Keratinocyte (primary cell): ENCODE measurements around the gene IKZF1. TPM values are rescaled to one million over a fixed set of nuclear protein-coding genes. Genes with fewer than 3 reads are reported as not detected.

Experiments used
- DNase-seq: peaks from one replicate; pipeline ENCODE4 v3.0.0-alpha.2; 2011; ENCODE audit warnings: low read depth, missing footprints, low spot score
- FAIRE-seq: peaks from 2 replicates; lab custom pipeline; 2011; peaks lifted over from hg19 to GRCh38; lab: Jason Lieb, UNC
- H2AFZ ChIP-seq: 2 replicates; pipeline ENCODE4 v1.6.0; 2012; ENCODE audit warnings: low read length, control low read depth, inconsistent platforms; ENCODE audit not compliant: control insufficient read depth
- H3K27ac ChIP-seq: 2 replicates; pipeline ENCODE4 v1.5.1; 2011; ENCODE audit warnings: low read length; ENCODE audit not compliant: control insufficient read depth, insufficient read depth
- H3K27me3 ChIP-seq: 3 replicates; pipeline ENCODE4 v1.6.0; 2011; ENCODE audit warnings: low read length; ENCODE audit not compliant: control insufficient read depth, insufficient read depth; ENCODE audit errors: extremely low read depth
- H3K36me3 ChIP-seq, 2 experiments: 2 replicates in 1 of 2; 3 replicates in 1 of 2; pipeline ENCODE4 v1.5.1; 2011; ENCODE audit warnings: low read length in 2 of 2, mild to moderate bottlenecking in 1 of 2; ENCODE audit not compliant: control insufficient read depth in 2 of 2, insufficient read depth in 2 of 2; ENCODE audit errors: extremely low read depth in 1 of 2
- H3K4me1 ChIP-seq: 3 replicates; pipeline ENCODE4 v1.5.1; 2011; ENCODE audit warnings: low read length; ENCODE audit not compliant: control insufficient read depth, insufficient read depth; ENCODE audit errors: extremely low read depth
- H3K4me2 ChIP-seq: 3 replicates; pipeline ENCODE4 v1.6.0; 2011; ENCODE audit warnings: low read depth, low read length; ENCODE audit not compliant: control insufficient read depth, insufficient read depth; ENCODE audit errors: extremely low read depth
- H3K4me3 ChIP-seq, 3 experiments: fragments of 200-600 bp in 1 of 3; sonication (generic) in 1 of 3; 2 replicates in 2 of 3; 3 replicates in 1 of 3; pipeline ENCODE4 v1.5.1; 2011 to 2016; ENCODE audit warnings: low read length in 3 of 3, mild to moderate bottlenecking in 3 of 3, control low read depth in 2 of 3, inconsistent platforms in 1 of 3, low read depth in 1 of 3, mixed read lengths in 1 of 3, mixed run types in 1 of 3, moderate library complexity in 1 of 3; ENCODE audit not compliant: control insufficient read depth in 2 of 3, insufficient read depth in 2 of 3; ENCODE audit errors: extremely low read depth in 1 of 3
- H3K79me2 ChIP-seq: 2 replicates; pipeline ENCODE4 v1.6.0; 2012; ENCODE audit warnings: low read length; ENCODE audit not compliant: control insufficient read depth, insufficient read depth
- H3K9ac ChIP-seq: 3 replicates; pipeline ENCODE4 v1.6.0; 2011; ENCODE audit warnings: low read length; ENCODE audit not compliant: control insufficient read depth, insufficient read depth; ENCODE audit errors: extremely low read depth
- H3K9me1 ChIP-seq: 3 replicates; pipeline ENCODE4 v1.6.0; 2011; ENCODE audit warnings: low read length; ENCODE audit not compliant: control insufficient read depth, insufficient read depth; ENCODE audit errors: extremely low read depth
- H3K9me3 ChIP-seq: 2 replicates; pipeline ENCODE4 v1.5.1; 2012; ENCODE audit warnings: low read depth, low read length; ENCODE audit not compliant: control insufficient read depth
- H4K20me1 ChIP-seq: 3 replicates; pipeline ENCODE4 v1.6.0; 2011; ENCODE audit warnings: low read length; ENCODE audit not compliant: control insufficient read depth, insufficient read depth; ENCODE audit errors: extremely low read depth
- EZH2 ChIP-seq: IDR thresholded peaks from one replicate; pipeline ENCODE4 v1.6.1; 2012; ENCODE audit warnings: inconsistent platforms, mild to moderate bottlenecking, low read length, moderate library complexity
- dilution Hi-C: fragments of 300-500 bp; cut with MboI; formaldehyde crosslinking; loops from one replicate; pipeline ENCODE4 v1.7.0; 2020; ENCODE audit warnings: low sequenced_read_pairs; ENCODE audit not compliant: extremely low pct_ligation_motif_present
- polyA plus RNA-seq, 5 experiments: library from polyadenylated mRNA; depleted of rRNA in 3 of 5; stranded (reverse) in 3 of 5; stranded (forward) in 1 of 5; unstranded in 1 of 5; fragments of >200 nt; gene quantifications; 1 replicate in 1 of 5; 2 replicates in 3 of 5; 3 replicates in 1 of 5; pipeline versions ENCODE4 v1.2.1 to v1.2.3, GENCODE V29; 2011 to 2012; ENCODE audit warnings: missing spikeins in 2 of 5, low read depth in 1 of 5, low replicate concordance in 1 of 5
- TF ChIP-seq, protein P1 (sequence below), 3 experiments: IDR thresholded peaks in 1 of 3; conservative IDR thresholded peaks in 1 of 3; optimal IDR thresholded peaks in 1 of 3; 2 replicates in 2 of 3; 3 replicates in 1 of 3; pipeline versions ENCODE3 to v1.5.1; 2011; ENCODE audit warnings: low read length in 3 of 3, mild to moderate bottlenecking in 3 of 3, moderate library complexity in 2 of 3, control low read depth in 1 of 3, inconsistent platforms in 1 of 3; ENCODE audit not compliant: insufficient read depth in 2 of 3; ENCODE audit errors: extremely low read depth in 1 of 3

The IKZF1 gene
- polyA plus RNA-seq, 1 donor (not counting 4 experiments of a cell fraction or from before 2014, with no cell fraction given) = not detected

- no peaks in the 10 kb centered on the region for H3K36me3 ChIP-seq
- H4K20me1 ChIP-seq = no peaks in the 10 kb centered on the region
- H3K9me3 ChIP-seq = no peaks in the 10 kb centered on the region
- H3K9me1 ChIP-seq = no peaks in the 10 kb centered on the region
- dilution Hi-C loops = no loop called here
- DNase-seq = no peak
- peaks cover 3% of the 10 kb centered on the region for H3K27me3 ChIP-seq
- H3K27ac ChIP-seq = no peak overlapping the region
- FAIRE-seq = peak; percentile 9
- no peak overlapping the region for H2AFZ ChIP-seq
- peaks cover 6% of the 10 kb centered on the region for H3K4me1 ChIP-seq
- no peaks in the 10 kb centered on the region for H3K79me2 ChIP-seq
- no peak overlapping the region for H3K9ac ChIP-seq
- no peak overlapping the region for H3K4me3 ChIP-seq
- H3K4me2 ChIP-seq = no peak overlapping the region
- TF ChIP-seq, protein P1, sequence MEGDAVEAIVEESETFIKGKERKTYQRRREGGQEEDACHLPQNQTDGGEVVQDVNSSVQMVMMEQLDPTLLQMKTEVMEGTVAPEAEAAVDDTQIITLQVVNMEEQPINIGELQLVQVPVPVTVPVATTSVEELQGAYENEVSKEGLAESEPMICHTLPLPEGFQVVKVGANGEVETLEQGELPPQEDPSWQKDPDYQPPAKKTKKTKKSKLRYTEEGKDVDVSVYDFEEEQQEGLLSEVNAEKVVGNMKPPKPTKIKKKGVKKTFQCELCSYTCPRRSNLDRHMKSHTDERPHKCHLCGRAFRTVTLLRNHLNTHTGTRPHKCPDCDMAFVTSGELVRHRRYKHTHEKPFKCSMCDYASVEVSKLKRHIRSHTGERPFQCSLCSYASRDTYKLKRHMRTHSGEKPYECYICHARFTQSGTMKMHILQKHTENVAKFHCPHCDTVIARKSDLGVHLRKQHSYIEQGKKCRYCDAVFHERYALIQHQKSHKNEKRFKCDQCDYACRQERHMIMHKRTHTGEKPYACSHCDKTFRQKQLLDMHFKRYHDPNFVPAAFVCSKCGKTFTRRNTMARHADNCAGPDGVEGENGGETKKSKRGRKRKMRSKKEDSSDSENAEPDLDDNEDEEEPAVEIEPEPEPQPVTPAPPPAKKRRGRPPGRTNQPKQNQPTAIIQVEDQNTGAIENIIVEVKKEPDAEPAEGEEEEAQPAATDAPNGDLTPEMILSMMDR (optimal IDR thresholded peaks at IDR 0.05 in 1 of 3, IDR thresholded peaks at IDR 0.05 in 1 of 3, conservative IDR thresholded peaks at IDR 0.05 in 1 of 3; ENCODE audit: extremely low read depth in 1 of 3, insufficient read depth in 2 of 3, low read length in 3 of 3) = no peak
- TF ChIP-seq EZH2 = no peak
Observed at GRCh38 chr7:50406935-50407334, 102.4 kb downstream of the IKZF1 start.

DNA sequence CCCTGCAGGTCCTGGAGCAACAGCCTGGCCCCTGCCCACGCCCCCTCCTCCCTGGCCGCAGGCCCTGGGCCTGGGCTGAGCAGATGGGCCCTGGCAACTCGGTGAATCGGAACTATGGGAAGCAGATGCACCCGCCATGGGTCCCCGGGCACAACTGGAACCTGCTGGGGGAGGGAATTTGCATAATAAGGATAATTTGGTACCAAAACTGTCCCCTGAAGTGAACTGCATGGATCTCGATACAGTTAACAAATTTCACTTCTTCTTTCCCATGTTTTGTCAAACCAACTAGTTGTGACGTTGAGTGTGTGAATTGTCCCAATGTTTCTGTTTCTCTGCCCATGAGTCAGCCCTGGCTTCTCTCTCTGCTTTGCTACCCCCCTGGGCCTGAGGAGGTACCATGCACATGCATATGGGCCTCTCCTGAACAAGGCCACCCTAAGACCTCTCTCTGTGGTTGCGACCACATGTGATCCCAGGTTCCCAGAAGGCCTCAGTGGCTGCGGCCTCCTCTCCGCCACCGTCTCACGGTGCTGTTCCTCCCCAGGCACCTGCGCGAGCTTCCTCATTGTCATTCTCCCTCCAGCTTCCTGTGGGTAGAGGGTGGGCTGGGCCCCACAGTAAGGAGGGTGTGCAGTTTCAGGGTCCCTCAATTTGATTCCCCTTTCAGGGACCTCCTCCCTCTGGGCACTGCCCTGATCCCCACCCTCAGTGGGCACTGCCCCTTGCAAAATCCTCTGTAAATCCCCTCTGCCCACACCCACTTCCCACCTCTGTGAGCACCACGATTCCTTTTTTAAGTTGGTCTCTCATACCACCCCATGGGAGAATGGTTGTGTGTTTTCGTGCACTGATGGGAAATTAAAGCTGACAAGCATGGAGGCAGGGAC, 105.6 kb downstream of the IKZF1 start:
- H3K27ac ChIP-seq = no peak overlapping the region
- peaks cover 3% of the 10 kb centered on the region for H3K27me3 ChIP-seq
- H3K4me3 ChIP-seq = no peak overlapping the region

More for the DNA sequence above, 105.6 kb downstream of the IKZF1 start:
- H2AFZ ChIP-seq = no peak overlapping the region
- H3K9me3 ChIP-seq = no peaks in the 10 kb centered on the region
- FAIRE-seq (no peak), DNase-seq (no peak)
- H3K9me1 ChIP-seq = no peaks in the 10 kb centered on the region
- H3K79me2 ChIP-seq = no peaks in the 10 kb centered on the region
- H3K36me3 ChIP-seq = no peaks in the 10 kb centered on the region
- H3K9ac ChIP-seq = no peak overlapping the region
- TF ChIP-seq EZH2 = no peak
- no peak overlapping the region for H3K4me2 ChIP-seq
- H3K4me1 ChIP-seq = peaks cover 6% of the 10 kb centered on the region
- no peaks in the 10 kb centered on the region for H4K20me1 ChIP-seq
- dilution Hi-C loops = no loop called here
